ENCODE data around the gene MEI4. TPM values are rescaled to one million over a fixed set of nuclear protein-coding genes. Genes with fewer than 3 reads are reported as not detected.

Gene MEI4
- total and polyA plus RNA-seq, 11 donors: 0.11 to 0.71 (median 0.33) TPM; not detected in 1

GRCh38 chr6:77786935-77787629, 134.2 kb downstream of the MEI4 start:
- WGBS, 4 donors: 80 to 90% (median 89%) methylated on average over 3 to 4 of the region's 4 CpGs
- no peaks in the 10 kb centered on the region for H3K27me3 ChIP-seq
- intact Hi-C loops (cut with DNase I): no loop called here
- no peak for TF ChIP-seq POLR2A (IDR thresholded peaks at IDR 0.05)
- TF ChIP-seq, protein P1, sequence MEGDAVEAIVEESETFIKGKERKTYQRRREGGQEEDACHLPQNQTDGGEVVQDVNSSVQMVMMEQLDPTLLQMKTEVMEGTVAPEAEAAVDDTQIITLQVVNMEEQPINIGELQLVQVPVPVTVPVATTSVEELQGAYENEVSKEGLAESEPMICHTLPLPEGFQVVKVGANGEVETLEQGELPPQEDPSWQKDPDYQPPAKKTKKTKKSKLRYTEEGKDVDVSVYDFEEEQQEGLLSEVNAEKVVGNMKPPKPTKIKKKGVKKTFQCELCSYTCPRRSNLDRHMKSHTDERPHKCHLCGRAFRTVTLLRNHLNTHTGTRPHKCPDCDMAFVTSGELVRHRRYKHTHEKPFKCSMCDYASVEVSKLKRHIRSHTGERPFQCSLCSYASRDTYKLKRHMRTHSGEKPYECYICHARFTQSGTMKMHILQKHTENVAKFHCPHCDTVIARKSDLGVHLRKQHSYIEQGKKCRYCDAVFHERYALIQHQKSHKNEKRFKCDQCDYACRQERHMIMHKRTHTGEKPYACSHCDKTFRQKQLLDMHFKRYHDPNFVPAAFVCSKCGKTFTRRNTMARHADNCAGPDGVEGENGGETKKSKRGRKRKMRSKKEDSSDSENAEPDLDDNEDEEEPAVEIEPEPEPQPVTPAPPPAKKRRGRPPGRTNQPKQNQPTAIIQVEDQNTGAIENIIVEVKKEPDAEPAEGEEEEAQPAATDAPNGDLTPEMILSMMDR (IDR thresholded peaks at IDR 0.05): no peak
- no peak overlapping the region for H3K27ac ChIP-seq
- H3K36me3 ChIP-seq: no peaks in the 10 kb centered on the region
- DNase-seq (no peak), ATAC-seq (no peak)
- no peaks in the 10 kb centered on the region for H3K4me1 ChIP-seq
- H3K4me3 ChIP-seq: no peak overlapping the region
- H3K9me3 ChIP-seq: peaks cover 0 to 9% (median 0%) of the 10 kb centered on the region in 12 donors

DNA sequence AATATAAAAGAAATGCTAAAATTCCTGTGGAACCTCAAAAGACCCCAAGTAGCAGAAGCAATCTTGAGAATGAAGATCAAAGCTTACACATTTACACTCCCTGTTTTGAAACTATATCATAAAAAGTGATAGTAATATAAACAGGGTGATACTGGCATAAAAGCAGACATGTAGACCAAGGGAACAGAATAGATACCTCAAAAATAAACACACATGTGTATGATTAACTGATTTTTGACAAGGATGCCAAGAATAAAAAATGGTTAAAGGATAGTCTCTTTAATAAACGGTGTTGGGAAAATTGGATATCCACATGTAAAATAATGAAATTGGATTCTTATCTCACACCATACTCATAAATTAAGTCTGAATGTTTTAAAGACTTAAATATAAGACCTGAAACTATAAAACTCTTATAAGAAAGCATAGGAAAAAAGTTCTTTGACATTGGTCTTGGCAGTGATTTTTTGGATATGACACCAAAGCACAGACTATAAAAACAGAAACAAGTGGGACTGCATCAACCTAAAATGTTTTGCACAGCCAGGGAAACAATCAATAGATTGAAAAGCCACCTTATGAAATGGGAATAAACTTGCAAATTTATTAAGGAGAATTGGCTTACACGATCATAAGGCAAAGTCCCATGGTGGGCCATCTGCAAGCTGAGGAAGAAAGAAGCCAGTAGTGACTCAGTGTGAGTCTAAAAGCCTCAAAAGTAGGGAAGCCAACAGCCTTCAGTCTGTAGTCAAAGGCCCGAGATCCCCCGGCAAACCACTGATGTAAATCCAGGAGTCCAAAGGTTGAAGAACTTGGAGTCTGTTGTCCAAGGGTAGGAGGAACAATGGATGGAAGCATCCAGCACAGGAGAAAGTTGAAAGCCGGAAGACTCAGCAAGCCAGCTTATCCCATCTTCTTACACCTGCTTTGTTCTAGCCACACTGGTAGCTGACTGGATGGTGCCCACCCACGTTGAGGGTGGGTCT, 144.3 kb downstream of the MEI4 start:
- no peak for DNase-seq
- Histone ChIP-seq H3K36me3 (no peaks in the 10 kb centered on the region), H3K9me3 (peaks cover 0 to 43% (median 4%) of the 10 kb centered on the region in 12 donors), H3K4me3 (no peak overlapping the region), H3K4me1 (no peaks in the 10 kb centered on the region), H3K27ac (no peak overlapping the region), H3K27me3 (no peaks in the 10 kb centered on the region)
- no peak for ATAC-seq
- TF ChIP-seq, protein P1 (IDR thresholded peaks at IDR 0.05): no peak
- TF ChIP-seq POLR2A (IDR thresholded peaks at IDR 0.05): no peak
- 80 to 88% (median 87%) methylated on average over 6 of the region's 6 CpGs for WGBS, 4 donors
- intact Hi-C loops (cut with DNase I): no loop called here

- TF ChIP-seq, protein P1 (IDR thresholded peaks at IDR 0.05): no peak
- TF ChIP-seq POLR2A (IDR thresholded peaks at IDR 0.05): no peak
- ATAC-seq: no peak
- Histone ChIP-seq H3K36me3 (no peaks in the 10 kb centered on the region), H3K4me1 (no peaks in the 10 kb centered on the region), H3K27ac (no peak overlapping the region), H3K9me3 (no peaks in the 10 kb centered on the region), H3K27me3 (no peaks in the 10 kb centered on the region), H3K4me3 (no peak overlapping the region)
- WGBS, 4 donors: 68 to 79% (median 72%) methylated on average over 1 of the region's 1 CpG
- no peak for DNase-seq
- intact Hi-C loops (cut with DNase I): no loop called here
These were observed 159.5 kb downstream of the MEI4 start for GRCh38 chr6:77812304-77812703.

DNA sequence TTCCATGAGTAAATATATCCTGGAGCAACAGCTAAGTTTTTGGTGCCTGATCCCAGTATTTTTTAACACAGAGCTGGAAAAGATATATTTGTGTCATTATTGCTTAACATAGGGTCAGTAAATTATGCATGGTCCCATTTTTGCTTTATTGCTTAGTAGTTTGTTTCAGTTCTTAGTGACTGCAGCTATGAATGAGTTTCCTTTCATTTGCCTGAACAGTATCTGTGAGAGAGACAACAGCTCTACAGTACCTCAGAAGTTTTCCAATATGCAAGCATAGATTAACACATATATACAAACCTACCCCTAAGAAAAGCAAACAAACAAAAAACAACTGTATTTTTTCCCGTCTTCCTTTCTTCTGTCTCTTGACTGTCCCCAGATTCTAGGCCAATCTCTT, 160.3 kb downstream of the MEI4 start:
- no peaks in the 10 kb centered on the region for H3K4me1 ChIP-seq
- H3K27me3 ChIP-seq: no peaks in the 10 kb centered on the region
- no peak for ATAC-seq
- WGBS, 4 donors: 82 to 95% (median 91%) methylated on average over 1 of the region's 1 CpG
- TF ChIP-seq, protein P1 (IDR thresholded peaks at IDR 0.05): no peak
- TF ChIP-seq POLR2A (IDR thresholded peaks at IDR 0.05): no peak
- intact Hi-C loops (cut with DNase I): no loop called here
- H3K27ac ChIP-seq: no peak overlapping the region
- H3K36me3 ChIP-seq: no peaks in the 10 kb centered on the region
- H3K4me3 ChIP-seq: no peak overlapping the region
- no peaks in the 10 kb centered on the region for H3K9me3 ChIP-seq
- DNase-seq: no peak

Measured in heart left ventricle (tissue), 16 donors.